ENCODE data around the gene PTPRD. TPM values are rescaled to one million over a fixed set of nuclear protein-coding genes. Genes with fewer than 3 reads are reported as not detected.

PTPRD gene
- total and polyA plus RNA-seq, 2 donors: 2.2 to 13.5 TPM

GRCh38 chr9:8351436-8351835, 2261.4 kb downstream of the PTPRD start:
- Histone ChIP-seq H3K9me3 (ENCODE audit: control insufficient read depth in 2 of 2, insufficient read depth in 1 of 2, low read length in 1 of 2) (no peaks in the 10 kb centered on the region), H3K27me3 (ENCODE audit: control insufficient read depth in 2 of 2, insufficient read depth in 1 of 2, low read length in 1 of 2) (no peaks in the 10 kb centered on the region), H3K4me1 (ENCODE audit: control insufficient read depth in 2 of 2, insufficient read depth in 2 of 2, low read length in 2 of 2) (no peaks in the 10 kb centered on the region), H3K27ac (ENCODE audit: low read depth in 1 of 2, low read length in 1 of 2) (no peak overlapping the region), H3K36me3 (ENCODE audit: control insufficient read depth in 2 of 2, insufficient read depth in 2 of 2, low read length in 1 of 2) (no peaks in the 10 kb centered on the region), H3K4me3 (ENCODE audit: low read length in 2 of 2) (no peak overlapping the region)
- no peak for DNase-seq (ENCODE audit: low read depth in 6 of 9, low spot score in 9 of 9)

DNA sequence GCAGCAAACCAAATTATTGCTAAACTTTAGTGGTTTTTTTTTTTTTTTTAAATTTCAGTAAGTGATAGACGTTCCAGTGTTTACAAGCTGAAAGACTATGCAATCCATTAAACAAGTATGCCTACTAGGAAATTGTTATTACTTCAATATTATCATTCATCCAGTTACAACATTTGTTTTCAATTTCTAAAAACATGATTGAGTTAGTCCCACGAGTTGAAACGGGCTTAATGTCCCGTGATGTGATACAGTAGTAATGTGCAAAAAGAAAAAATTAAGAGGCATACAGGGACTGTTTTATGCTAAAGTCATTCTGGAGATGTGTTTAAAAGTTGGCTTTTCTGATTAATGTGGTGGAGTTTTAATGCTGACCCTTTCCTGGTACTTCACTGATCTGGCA, 2262.9 kb downstream of the PTPRD start:
- DNase-seq (ENCODE audit: low read depth in 6 of 9, low spot score in 9 of 9): no peak
- no peaks in the 10 kb centered on the region for H3K36me3 ChIP-seq (ENCODE audit: control insufficient read depth in 2 of 2, insufficient read depth in 2 of 2, low read length in 1 of 2)
- no peaks in the 10 kb centered on the region for H3K9me3 ChIP-seq (ENCODE audit: control insufficient read depth in 2 of 2, insufficient read depth in 1 of 2, low read length in 1 of 2)
- 93% methylated on average over 4 of the region's 4 CpGs for WGBS
- no peak overlapping the region for H3K27ac ChIP-seq (ENCODE audit: low read depth in 1 of 2, low read length in 1 of 2)
- H3K27me3 ChIP-seq (ENCODE audit: control insufficient read depth in 2 of 2, insufficient read depth in 1 of 2, low read length in 1 of 2): no peaks in the 10 kb centered on the region
- H3K4me3 ChIP-seq (ENCODE audit: low read length in 2 of 2): no peak overlapping the region
- H3K4me1 ChIP-seq (ENCODE audit: control insufficient read depth in 2 of 2, insufficient read depth in 2 of 2, low read length in 2 of 2): no peaks in the 10 kb centered on the region

DNA sequence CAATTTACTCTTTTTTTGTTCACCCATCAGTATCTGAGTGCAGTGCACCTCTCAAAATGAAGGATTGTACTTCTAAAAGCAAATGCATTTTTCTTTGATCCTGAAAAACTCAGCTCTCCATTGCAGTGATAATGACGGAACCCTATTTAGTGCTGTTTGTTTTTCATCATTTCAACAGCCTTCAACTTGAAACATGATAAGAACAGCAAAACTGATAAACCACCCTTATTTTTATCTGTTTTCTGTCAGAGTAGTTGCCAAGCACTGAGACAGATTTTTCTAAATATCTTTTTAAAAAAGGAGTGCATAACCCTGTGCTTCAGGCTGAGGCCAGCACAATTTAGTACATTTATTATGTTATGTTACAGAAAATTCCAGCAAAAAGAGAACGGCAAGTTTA, 2263.4 kb downstream of the PTPRD start:
- DNase-seq (ENCODE audit: low read depth in 6 of 9, low spot score in 9 of 9): no peak
- H3K4me1 ChIP-seq (ENCODE audit: control insufficient read depth in 2 of 2, insufficient read depth in 2 of 2, low read length in 2 of 2): no peaks in the 10 kb centered on the region
- WGBS: 97% methylated on average over 2 of the region's 2 CpGs
- H3K36me3 ChIP-seq (ENCODE audit: control insufficient read depth in 2 of 2, insufficient read depth in 2 of 2, low read length in 1 of 2): no peaks in the 10 kb centered on the region
- H3K9me3 ChIP-seq (ENCODE audit: control insufficient read depth in 2 of 2, insufficient read depth in 1 of 2, low read length in 1 of 2): no peaks in the 10 kb centered on the region
- H3K4me3 ChIP-seq (ENCODE audit: low read length in 2 of 2): no peak overlapping the region
- H3K27ac ChIP-seq (ENCODE audit: low read depth in 1 of 2, low read length in 1 of 2): no peak overlapping the region
- H3K27me3 ChIP-seq (ENCODE audit: control insufficient read depth in 2 of 2, insufficient read depth in 1 of 2, low read length in 1 of 2): no peaks in the 10 kb centered on the region

DNA sequence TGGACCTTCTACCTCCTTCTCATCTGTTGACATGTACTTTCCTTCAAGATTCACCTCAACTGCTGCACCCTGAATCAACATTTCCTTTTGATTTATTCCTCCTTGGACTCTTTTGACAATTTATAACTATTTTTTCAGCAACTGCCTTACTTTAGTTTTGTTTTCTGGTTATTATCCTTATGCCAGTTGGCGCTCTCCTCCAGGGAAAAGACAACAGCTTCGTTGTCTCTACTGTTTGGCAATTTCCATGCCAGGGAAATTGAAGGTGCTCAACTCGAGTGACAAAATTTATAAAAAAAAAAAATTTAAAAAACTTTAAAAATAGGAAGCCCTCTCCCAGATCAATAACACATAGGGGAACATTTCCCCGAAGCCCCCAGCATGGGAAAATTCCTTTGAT, 2264.0 kb downstream of the PTPRD start:
- Histone ChIP-seq H3K4me1 (ENCODE audit: control insufficient read depth in 2 of 2, insufficient read depth in 2 of 2, low read length in 2 of 2) (no peaks in the 10 kb centered on the region), H3K27me3 (ENCODE audit: control insufficient read depth in 2 of 2, insufficient read depth in 1 of 2, low read length in 1 of 2) (no peaks in the 10 kb centered on the region), H3K36me3 (ENCODE audit: control insufficient read depth in 2 of 2, insufficient read depth in 2 of 2, low read length in 1 of 2) (no peaks in the 10 kb centered on the region), H3K4me3 (ENCODE audit: low read length in 2 of 2) (no peak overlapping the region), H3K9me3 (ENCODE audit: control insufficient read depth in 2 of 2, insufficient read depth in 1 of 2, low read length in 1 of 2) (no peaks in the 10 kb centered on the region), H3K27ac (ENCODE audit: low read depth in 1 of 2, low read length in 1 of 2) (no peak overlapping the region)
- WGBS: 96% methylated on average over 4 of the region's 4 CpGs
- DNase-seq (ENCODE audit: low read depth in 6 of 9, low spot score in 9 of 9): no peak

DNA sequence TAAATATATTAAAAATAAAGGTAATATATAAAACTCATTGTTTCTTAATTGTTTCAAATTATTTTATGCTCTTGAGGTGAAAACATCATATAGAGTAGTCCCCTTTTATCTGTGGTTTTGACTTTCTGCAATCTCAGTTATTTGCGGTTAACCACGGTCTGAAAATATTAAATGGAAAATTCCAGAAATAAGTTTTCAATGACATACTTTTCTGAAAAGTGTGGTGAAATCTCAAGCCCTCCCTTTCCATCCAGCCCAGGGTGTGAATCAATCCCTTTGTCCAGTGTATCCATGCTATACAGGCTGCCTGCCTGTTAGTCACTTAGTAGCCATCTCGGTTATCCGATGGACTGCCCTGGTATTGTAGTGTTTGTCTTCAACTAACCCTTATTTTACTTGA, 2266.5 kb downstream of the PTPRD start:
- Histone ChIP-seq H3K4me1 (ENCODE audit: control insufficient read depth in 2 of 2, insufficient read depth in 2 of 2, low read length in 2 of 2) (no peaks in the 10 kb centered on the region), H3K27me3 (ENCODE audit: control insufficient read depth in 2 of 2, insufficient read depth in 1 of 2, low read length in 1 of 2) (no peaks in the 10 kb centered on the region), H3K36me3 (ENCODE audit: control insufficient read depth in 2 of 2, insufficient read depth in 2 of 2, low read length in 1 of 2) (no peaks in the 10 kb centered on the region), H3K27ac (ENCODE audit: low read depth in 1 of 2, low read length in 1 of 2) (no peak overlapping the region), H3K4me3 (ENCODE audit: low read length in 2 of 2) (no peak overlapping the region), H3K9me3 (ENCODE audit: control insufficient read depth in 2 of 2, insufficient read depth in 1 of 2, low read length in 1 of 2) (no peaks in the 10 kb centered on the region)
- 97% methylated on average over 4 of the region's 4 CpGs for WGBS
- no peak for DNase-seq (ENCODE audit: low read depth in 6 of 9, low spot score in 9 of 9)

DNA sequence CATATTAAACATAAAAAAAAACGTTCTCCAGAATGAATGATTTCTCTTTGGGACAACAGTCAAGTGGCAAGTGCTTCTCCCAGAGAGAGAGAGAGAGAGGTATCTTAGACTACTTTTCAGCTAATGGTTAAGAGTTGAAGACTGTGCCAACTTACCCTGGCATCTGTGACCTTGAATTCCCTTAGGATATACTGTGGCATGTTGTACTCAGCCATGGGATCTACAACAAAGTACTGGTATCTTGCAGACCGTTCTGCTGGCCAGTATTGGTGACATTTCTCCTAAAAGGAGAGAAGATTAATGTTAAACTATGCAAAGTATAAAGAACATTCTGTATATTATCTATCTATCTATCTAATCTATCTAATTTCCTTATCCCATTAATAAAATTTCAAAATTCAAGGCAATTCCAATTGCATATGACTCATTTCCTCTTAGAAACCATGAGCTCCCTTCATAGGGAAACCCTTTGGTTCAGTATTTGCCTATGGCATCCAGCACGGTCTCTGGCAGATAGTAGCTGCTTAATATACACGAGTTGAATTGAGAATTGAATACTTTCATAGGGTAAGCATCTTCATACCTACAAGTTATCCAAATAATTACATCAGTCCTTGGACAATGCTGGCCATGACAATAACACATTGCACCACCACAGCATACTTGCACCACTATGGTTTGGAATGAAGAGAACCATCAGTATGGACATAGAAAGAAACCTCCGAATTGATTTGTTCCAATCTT, 2273.9 kb downstream of the PTPRD start:
- 95% methylated on average over 5 of the region's 5 CpGs for WGBS
- H3K27me3 ChIP-seq (ENCODE audit: control insufficient read depth in 2 of 2, insufficient read depth in 1 of 2, low read length in 1 of 2): no peaks in the 10 kb centered on the region
- H3K27ac ChIP-seq (ENCODE audit: low read depth in 1 of 2, low read length in 1 of 2): no peak overlapping the region
- no peaks in the 10 kb centered on the region for H3K4me1 ChIP-seq (ENCODE audit: control insufficient read depth in 2 of 2, insufficient read depth in 2 of 2, low read length in 2 of 2)
- no peaks in the 10 kb centered on the region for H3K36me3 ChIP-seq (ENCODE audit: control insufficient read depth in 2 of 2, insufficient read depth in 2 of 2, low read length in 1 of 2)
- no peaks in the 10 kb centered on the region for H3K9me3 ChIP-seq (ENCODE audit: control insufficient read depth in 2 of 2, insufficient read depth in 1 of 2, low read length in 1 of 2)
- DNase-seq (ENCODE audit: low read depth in 6 of 9, low spot score in 9 of 9): no peak
- no peak overlapping the region for H3K4me3 ChIP-seq (ENCODE audit: low read length in 2 of 2)

DNA sequence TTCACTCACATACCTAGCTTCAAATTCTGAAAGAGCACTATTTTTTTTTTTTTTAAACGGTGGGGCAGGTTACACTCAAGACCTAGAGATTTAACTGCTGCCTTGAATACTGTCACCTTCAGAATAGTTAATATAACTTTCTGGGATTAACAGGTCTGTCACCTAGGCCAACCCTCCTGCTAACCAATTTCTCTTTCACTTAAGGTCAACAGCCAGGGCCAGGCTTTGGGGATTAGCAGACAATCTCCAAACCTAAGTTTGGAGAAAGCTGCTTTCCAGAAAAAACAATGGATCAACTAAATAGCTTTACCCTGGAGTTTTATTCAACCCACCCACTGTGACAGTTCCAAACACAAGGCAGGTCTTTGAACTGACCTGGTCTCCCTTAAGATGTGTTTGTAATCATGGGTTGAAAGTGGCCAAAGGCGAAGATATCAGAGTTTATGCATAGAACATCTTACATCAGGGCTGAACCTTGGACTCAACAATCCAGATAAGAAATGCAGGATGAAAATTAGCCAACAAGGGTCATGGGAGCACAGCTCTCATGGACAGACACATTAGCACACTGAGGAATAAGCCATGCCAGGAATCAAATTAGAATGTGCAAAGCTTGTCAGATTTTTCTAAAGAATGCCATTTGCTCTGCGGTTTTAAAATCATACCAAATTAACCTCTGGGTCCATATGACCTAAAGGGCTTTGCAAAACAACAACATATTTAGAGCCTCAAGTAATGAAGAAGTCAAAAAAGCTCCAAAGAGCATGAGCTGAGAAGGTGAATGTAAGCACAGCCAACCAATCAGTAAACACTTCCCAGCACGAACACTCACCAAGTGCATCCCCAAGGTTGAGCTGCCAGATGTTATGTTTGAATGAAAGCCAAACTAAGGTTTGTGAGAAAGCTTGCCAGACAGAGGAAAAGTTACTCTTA, 2274.7 kb downstream of the PTPRD start:
- H3K27ac ChIP-seq (ENCODE audit: low read depth in 1 of 2, low read length in 1 of 2): no peak overlapping the region

GRCh38 chr9:8332871-8333270, 2279.9 kb downstream of the PTPRD start:
- Histone ChIP-seq H3K9me3 (ENCODE audit: control insufficient read depth in 2 of 2, insufficient read depth in 1 of 2, low read length in 1 of 2) (peaks cover 0 to 3% of the 10 kb centered on the region in 2 donors), H3K27me3 (ENCODE audit: control insufficient read depth in 2 of 2, insufficient read depth in 1 of 2, low read length in 1 of 2) (no peaks in the 10 kb centered on the region), H3K4me3 (ENCODE audit: low read length in 2 of 2) (no peak overlapping the region), H3K4me1 (ENCODE audit: control insufficient read depth in 2 of 2, insufficient read depth in 2 of 2, low read length in 2 of 2) (peaks cover 0 to 9% of the 10 kb centered on the region in 2 donors), H3K27ac (ENCODE audit: low read depth in 1 of 2, low read length in 1 of 2) (no peak overlapping the region), H3K36me3 (ENCODE audit: control insufficient read depth in 2 of 2, insufficient read depth in 2 of 2, low read length in 1 of 2) (no peaks in the 10 kb centered on the region)
- WGBS: 97% methylated on average over 2 of the region's 2 CpGs
- DNase-seq (ENCODE audit: low read depth in 6 of 9, low spot score in 9 of 9): no peak

More for the DNA sequence above, 2274.7 kb downstream of the PTPRD start:
- no peak overlapping the region for H3K4me3 ChIP-seq (ENCODE audit: low read length in 2 of 2)
- DNase-seq (ENCODE audit: low read depth in 6 of 9, low spot score in 9 of 9): no peak
- H3K36me3 ChIP-seq (ENCODE audit: control insufficient read depth in 2 of 2, insufficient read depth in 2 of 2, low read length in 1 of 2): no peaks in the 10 kb centered on the region
- no peaks in the 10 kb centered on the region for H3K4me1 ChIP-seq (ENCODE audit: control insufficient read depth in 2 of 2, insufficient read depth in 2 of 2, low read length in 2 of 2)
- H3K27me3 ChIP-seq (ENCODE audit: control insufficient read depth in 2 of 2, insufficient read depth in 1 of 2, low read length in 1 of 2): no peaks in the 10 kb centered on the region
- WGBS: 95% methylated on average over 4 of the region's 4 CpGs
- no peaks in the 10 kb centered on the region for H3K9me3 ChIP-seq (ENCODE audit: control insufficient read depth in 2 of 2, insufficient read depth in 1 of 2, low read length in 1 of 2)

- WGBS: 86% methylated on average over 2 of the region's 2 CpGs
- H3K4me1 ChIP-seq (ENCODE audit: control insufficient read depth in 2 of 2, insufficient read depth in 2 of 2, low read length in 2 of 2): peaks cover 0 to 9% of the 10 kb centered on the region in 2 donors
- H3K9me3 ChIP-seq (ENCODE audit: control insufficient read depth in 2 of 2, insufficient read depth in 1 of 2, low read length in 1 of 2): peaks cover 0 to 3% of the 10 kb centered on the region in 2 donors
Measured at GRCh38 chr9:8332331-8332650, 2280.5 kb downstream of the PTPRD start.

More at GRCh38 chr9:8332331-8332650, 2280.5 kb downstream of the PTPRD start:
- DNase-seq (ENCODE audit: low read depth in 6 of 9, low spot score in 9 of 9): no peak
- no peaks in the 10 kb centered on the region for H3K36me3 ChIP-seq (ENCODE audit: control insufficient read depth in 2 of 2, insufficient read depth in 2 of 2, low read length in 1 of 2)
- no peaks in the 10 kb centered on the region for H3K27me3 ChIP-seq (ENCODE audit: control insufficient read depth in 2 of 2, insufficient read depth in 1 of 2, low read length in 1 of 2)
- H3K4me3 ChIP-seq (ENCODE audit: low read length in 2 of 2): no peak overlapping the region
- no peak overlapping the region for H3K27ac ChIP-seq (ENCODE audit: low read depth in 1 of 2, low read length in 1 of 2)

All from thymus (tissue), 11 donors.